ENCODE measurements around the gene CTU1.

DNA sequence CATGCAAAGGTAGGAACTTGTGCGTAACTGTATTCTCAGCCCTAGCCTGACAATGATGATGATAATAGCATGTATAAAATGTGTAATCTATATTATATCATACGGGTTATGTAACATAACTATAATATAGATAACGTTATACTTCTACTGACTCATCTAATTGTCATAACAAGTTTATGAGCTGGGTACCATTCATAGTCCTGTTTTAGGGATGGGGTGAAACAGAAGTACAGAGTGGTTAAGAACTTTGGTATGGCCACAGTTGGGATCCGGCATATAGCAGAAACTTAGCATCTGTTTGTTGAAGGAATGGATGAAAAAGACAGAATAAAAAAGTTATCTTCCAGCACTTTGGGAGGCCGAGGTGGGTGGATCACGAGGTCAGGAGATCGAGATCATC is 5.2 kb downstream of the CTU1 start:
- TF ChIP-seq CTCF (IDR thresholded peaks at IDR 0.05) (no peak), POLR2A (IDR thresholded peaks at IDR 0.05) (no peak)

Data from body of pancreas (tissue), 4 donors.